Heart right ventricle (tissue), 16 donors: ENCODE measurements around the gene UPP1. TPM values are rescaled to one million over a fixed set of nuclear protein-coding genes. Genes with fewer than 3 reads are reported as not detected.

Experiments
- ATAC-seq, 8 donors: fragments of 200-7000 bp; cut with Tn5 transposase; one replicate each; pipeline ENCODE4 v1.9.1; 2020; ENCODE audit warnings: mild to moderate bottlenecking in 8 of 8, moderate library complexity in 8 of 8, moderate number of reproducible peaks in 1 of 8
- DNase-seq, 2 donors: peaks; one replicate each; pipeline ENCODE4 v3.0.0-alpha.2; 2020
- H3K27ac ChIP-seq, 10 donors: fragments of 200-600 bp; sonication (generic) in 2 of 10; one replicate each; pipeline versions ENCODE4 v1.5.0 to v1.8.0; 2020 to 2022; ENCODE audit warnings: mild to moderate bottlenecking in 3 of 10
- H3K27me3 ChIP-seq, 7 donors: fragments of 200-600 bp; one replicate each; pipeline ENCODE4 v1.8.0; 2021 to 2022; ENCODE audit warnings: mild to moderate bottlenecking in 2 of 7
- H3K36me3 ChIP-seq, 9 donors: fragments of 200-600 bp; sonication (generic) in 1 of 9; one replicate each; pipeline versions ENCODE4 v1.5.0 to v1.8.0; 2020 to 2022; ENCODE audit warnings: mild to moderate bottlenecking in 2 of 9
- H3K4me1 ChIP-seq, 9 donors: fragments of 200-600 bp; sonication (generic) in 1 of 9; one replicate each; pipeline versions ENCODE4 v1.5.0 to v1.8.0; 2020 to 2022; ENCODE audit warnings: mild to moderate bottlenecking in 4 of 9
- H3K4me3 ChIP-seq, 10 donors: fragments of 200-600 bp; sonication (generic) in 2 of 10; one replicate each; pipeline versions ENCODE4 v1.5.0 to v1.8.0; 2020 to 2022; ENCODE audit warnings: mild to moderate bottlenecking in 7 of 10, moderate library complexity in 2 of 10
- H3K9me3 ChIP-seq, 11 donors: fragments of 200-600 bp in 10 of 11; sonication (generic) in 2 of 11; one replicate each; pipeline versions ENCODE4 v1.5.0 to v1.8.0; 2013 to 2022; ENCODE audit warnings: mild to moderate bottlenecking in 2 of 11, control low read depth in 1 of 11, moderate library complexity in 1 of 11
- WGBS, 2 donors: extraction: QIAGEN DNeasy Blood & Tissue Kit; methylation state at CpG; one replicate each; pipeline ENCODE4 v1.1.7; 2013; ENCODE audit warnings: inconsistent platforms in 1 of 2; 5-methylcytosine and 5-hydroxymethylcytosine counted together
- intact Hi-C, 10 donors: fragments of 100-400 bp; cut with DNase I; formaldehyde crosslinking; loops; one replicate each; pipeline versions ENCODE4 v1.11.1 to v1.14.2; 2022
- polyA plus RNA-seq, 2 donors: library from polyadenylated mRNA; stranded (reverse); fragments of 200-250 nt; gene quantifications; one replicate each; pipeline ENCODE4 v1.2.3, GENCODE V29; 2013
- total RNA-seq, 10 donors: library from RNA; stranded (reverse); fragmentation: NEBNext Ultra II Directional in 3 of 10; extraction: Animal tissue kit (Norgen Biotek cat#: 25700) in 3 of 10; gene quantifications; one replicate each; pipeline versions ENCODE4 v1.2.1 to v1.2.4, GENCODE V29; 2021 to 2023
- TF ChIP-seq, protein P1 (sequence below), 9 donors: fragments of 200-600 bp; sonication (generic) in 2 of 9; IDR thresholded peaks; one replicate each; pipeline versions ENCODE4 v1.5.0 to v1.8.0; 2021 to 2022; ENCODE audit warnings: antibody characterized with exemption in 9 of 9, mild to moderate bottlenecking in 5 of 9, moderate library complexity in 1 of 9
- donor health status: Arrhythmogenic right ventricular cardiomyopathy.
- donor health status: ischemic (EF 13 %, LVEDD 7.1; RV severe dilation, severe dysfunction).
- donor health status: healthy with polysubstance abuse.
- donor health status: DM: no; HTN: yes; CAD: no.
- donor health status: DM: no; HTN: no; CAD: no.
- donor health status: ischemic (EF 25% LVEDD 6.9; RV normal size, moderate dysfunction).
- donor health status: ischemic (EF 25% LVEDD 5.7; RV mildly dilated, moderate dysfunction).
- donor health status: healthy.
- donor health status: DM: yes; HTN: yes; CAD: no.
- donor health status: Ischemic cardiomyopathy.
- donor health status: ischemic (EF 35%, LVEDD 5.7; RV mildly dilated, moderate dysfunction).
- donor health status: nonischemic (EF 11% LVEDD 7.7; RV severe dilation, severe dysfunction).
- donor health status: DM: yes; HTN: yes; CAD: no.
- donor health status: PGD.
- donor health status: ischemic (EF 29% LVEDD 5.4; RV normal size, mild dysfunction).
- donor health status: nonischemic (EF 23%, LVEDD 6.1; RV moderate dilation, normal function).

UPP1 gene
- total and polyA plus RNA-seq, 12 donors = 14.4 to 54.5 (median 18.8) TPM

DNA sequence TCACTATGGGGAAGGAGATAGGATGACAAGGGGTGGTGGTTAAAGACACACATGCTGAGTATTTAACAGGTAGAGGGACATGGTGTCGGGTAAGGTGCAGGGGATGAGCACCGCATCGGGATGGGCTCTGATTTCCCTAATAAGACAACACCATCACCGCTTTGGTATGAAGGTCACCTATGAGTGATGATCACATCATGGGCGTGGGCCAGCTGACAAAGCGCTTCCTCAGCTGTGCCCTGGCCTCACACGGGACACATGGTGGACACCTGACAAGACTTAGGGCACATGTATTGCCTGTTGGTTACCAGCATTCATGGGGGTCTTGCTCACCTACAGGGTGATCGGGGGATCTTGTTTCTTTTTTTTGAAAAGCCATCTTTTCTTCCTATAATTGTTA is 41.0 kb upstream of the UPP1 start:
- DNase-seq (no peak), ATAC-seq (peak in 1 of 8 donors; percentile 22)
- no peaks in the 10 kb centered on the region for H3K36me3 ChIP-seq
- H3K27ac ChIP-seq = no peak overlapping the region
- peaks cover 0 to 5% (median 0%) of the 10 kb centered on the region in 7 donors for H3K27me3 ChIP-seq
- no peaks in the 10 kb centered on the region for H3K9me3 ChIP-seq
- no peak overlapping the region for H3K4me3 ChIP-seq
- 95% methylated on average over 8 of the region's 8 CpGs for WGBS, 2 donors
- intact Hi-C loops = no loop called here
- H3K4me1 ChIP-seq = peaks cover 0 to 5% (median 0%) of the 10 kb centered on the region in 9 donors
- TF ChIP-seq, protein P1, sequence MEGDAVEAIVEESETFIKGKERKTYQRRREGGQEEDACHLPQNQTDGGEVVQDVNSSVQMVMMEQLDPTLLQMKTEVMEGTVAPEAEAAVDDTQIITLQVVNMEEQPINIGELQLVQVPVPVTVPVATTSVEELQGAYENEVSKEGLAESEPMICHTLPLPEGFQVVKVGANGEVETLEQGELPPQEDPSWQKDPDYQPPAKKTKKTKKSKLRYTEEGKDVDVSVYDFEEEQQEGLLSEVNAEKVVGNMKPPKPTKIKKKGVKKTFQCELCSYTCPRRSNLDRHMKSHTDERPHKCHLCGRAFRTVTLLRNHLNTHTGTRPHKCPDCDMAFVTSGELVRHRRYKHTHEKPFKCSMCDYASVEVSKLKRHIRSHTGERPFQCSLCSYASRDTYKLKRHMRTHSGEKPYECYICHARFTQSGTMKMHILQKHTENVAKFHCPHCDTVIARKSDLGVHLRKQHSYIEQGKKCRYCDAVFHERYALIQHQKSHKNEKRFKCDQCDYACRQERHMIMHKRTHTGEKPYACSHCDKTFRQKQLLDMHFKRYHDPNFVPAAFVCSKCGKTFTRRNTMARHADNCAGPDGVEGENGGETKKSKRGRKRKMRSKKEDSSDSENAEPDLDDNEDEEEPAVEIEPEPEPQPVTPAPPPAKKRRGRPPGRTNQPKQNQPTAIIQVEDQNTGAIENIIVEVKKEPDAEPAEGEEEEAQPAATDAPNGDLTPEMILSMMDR (IDR thresholded peaks at IDR 0.05) = no peak

DNA sequence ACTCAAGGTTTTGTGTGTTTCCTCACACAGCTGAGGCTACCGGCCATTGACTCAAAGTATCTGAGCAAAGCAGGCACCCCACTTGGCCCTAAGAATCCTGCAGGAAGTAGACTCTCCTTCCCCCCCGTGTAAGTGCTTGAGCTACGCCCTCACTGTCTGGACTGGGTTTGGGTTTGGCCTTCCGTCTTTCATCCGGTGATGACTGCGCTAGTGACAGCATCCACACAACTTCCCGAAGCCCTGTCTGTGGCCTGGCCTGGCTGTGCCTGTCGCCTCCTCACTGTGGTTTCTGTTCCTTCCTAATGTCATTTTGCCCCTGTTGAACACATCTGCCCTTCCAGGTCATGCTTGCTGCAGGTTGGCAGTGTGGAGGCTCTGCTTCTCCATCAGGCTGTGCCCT is 39.2 kb upstream of the UPP1 start:
- DNase-seq = no peak
- intact Hi-C loops = no loop called here
- Histone ChIP-seq H3K36me3 (no peaks in the 10 kb centered on the region), H3K4me3 (no peak overlapping the region), H3K4me1 (peaks cover 0 to 5% (median 0%) of the 10 kb centered on the region in 9 donors), H3K9me3 (no peaks in the 10 kb centered on the region), H3K27me3 (peaks cover 0 to 5% (median 0%) of the 10 kb centered on the region in 7 donors), H3K27ac (no peak overlapping the region)
- 78 to 85% methylated on average over 8 of the region's 8 CpGs for WGBS, 2 donors
- peak in 2 of 8 donors; percentile 38 to 55 for ATAC-seq
- TF ChIP-seq, protein P1 (IDR thresholded peaks at IDR 0.05) = no peak

DNA sequence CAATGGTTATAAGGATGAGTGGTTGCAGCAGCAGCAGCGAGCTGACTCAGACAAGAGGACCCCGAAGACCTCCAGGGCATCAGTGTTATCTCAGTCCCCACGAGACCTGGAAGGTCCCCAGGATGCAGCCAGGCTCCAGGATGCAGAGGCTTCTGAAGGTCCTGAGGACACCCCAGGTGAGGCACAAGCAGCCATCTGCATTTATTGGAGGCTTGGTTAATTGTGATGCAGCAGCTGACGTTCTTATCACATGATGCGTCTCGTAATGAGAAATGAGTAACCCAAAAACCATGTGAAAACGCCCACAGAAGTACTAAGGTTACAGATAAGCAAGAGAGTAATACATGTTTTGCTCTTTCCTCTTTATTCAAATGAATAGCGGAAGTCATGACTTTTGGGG is 36.3 kb upstream of the UPP1 start:
- intact Hi-C loops = no loop called here
- no peaks in the 10 kb centered on the region for H3K36me3 ChIP-seq
- H3K9me3 ChIP-seq = peaks cover 0 to 16% (median 0%) of the 10 kb centered on the region in 11 donors
- no peak overlapping the region for H3K4me3 ChIP-seq
- DNase-seq (no peak), ATAC-seq (peak in 1 of 8 donors; percentile 22)
- TF ChIP-seq, protein P1 (IDR thresholded peaks at IDR 0.05) = no peak
- WGBS, 2 donors = 64 to 77% methylated on average over 8 of the region's 8 CpGs
- peaks cover 0 to 5% (median 0%) of the 10 kb centered on the region in 9 donors for H3K4me1 ChIP-seq
- no peak overlapping the region for H3K27ac ChIP-seq
- H3K27me3 ChIP-seq = peaks cover 0 to 5% (median 0%) of the 10 kb centered on the region in 7 donors

DNA sequence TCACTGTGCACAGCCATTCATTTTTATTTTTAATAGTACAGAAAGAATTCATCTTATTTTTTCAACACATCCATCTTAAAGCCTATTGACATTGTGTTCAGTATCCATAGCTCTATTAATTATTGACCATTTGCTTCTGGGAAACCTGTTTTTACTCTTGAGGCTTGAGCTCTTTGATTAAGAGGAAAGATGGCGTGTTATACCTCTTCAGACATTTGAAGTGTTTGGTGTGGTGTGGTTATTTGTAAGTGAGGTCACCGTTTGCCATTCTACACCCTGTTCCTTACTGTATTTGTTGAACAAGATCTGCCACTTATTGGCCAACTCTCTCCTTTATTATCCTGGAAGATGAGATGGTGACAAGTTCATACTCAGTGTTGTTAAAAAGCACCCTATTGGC is 35.3 kb upstream of the UPP1 start:
- DNase-seq (no peak), ATAC-seq (no peak)
- intact Hi-C loops = no loop called here
- Histone ChIP-seq H3K27ac (no peak overlapping the region), H3K4me1 (peaks cover 0 to 5% (median 0%) of the 10 kb centered on the region in 9 donors), H3K9me3 (peaks cover 0 to 21% (median 0%) of the 10 kb centered on the region in 11 donors), H3K36me3 (no peaks in the 10 kb centered on the region), H3K4me3 (no peak overlapping the region), H3K27me3 (no peaks in the 10 kb centered on the region)
- TF ChIP-seq, protein P1 (IDR thresholded peaks at IDR 0.05) = no peak
- 89 to 95% methylated on average over 2 of the region's 2 CpGs for WGBS, 2 donors
